ENCODE measurements around the gene HCN4. TPM values are rescaled to one million over a fixed set of nuclear protein-coding genes. Genes with fewer than 3 reads are reported as not detected.

Gene HCN4
- total RNA-seq, 2 donors from 2014 or later = not detected

- no peaks in the 10 kb centered on the region for H3K9me3 ChIP-seq
- ATAC-seq (ENCODE audit: insufficient number of reproducible peaks, low FRiP score, low read depth) (no peak), DNase-seq (ENCODE audit: low spot score) (no peak)
- H3K4me3 ChIP-seq = no peak overlapping the region
- H3K27me3 ChIP-seq (replicated peaks; ENCODE audit: insufficient read depth) = no peaks in the 10 kb centered on the region
- TF ChIP-seq, protein P1, sequence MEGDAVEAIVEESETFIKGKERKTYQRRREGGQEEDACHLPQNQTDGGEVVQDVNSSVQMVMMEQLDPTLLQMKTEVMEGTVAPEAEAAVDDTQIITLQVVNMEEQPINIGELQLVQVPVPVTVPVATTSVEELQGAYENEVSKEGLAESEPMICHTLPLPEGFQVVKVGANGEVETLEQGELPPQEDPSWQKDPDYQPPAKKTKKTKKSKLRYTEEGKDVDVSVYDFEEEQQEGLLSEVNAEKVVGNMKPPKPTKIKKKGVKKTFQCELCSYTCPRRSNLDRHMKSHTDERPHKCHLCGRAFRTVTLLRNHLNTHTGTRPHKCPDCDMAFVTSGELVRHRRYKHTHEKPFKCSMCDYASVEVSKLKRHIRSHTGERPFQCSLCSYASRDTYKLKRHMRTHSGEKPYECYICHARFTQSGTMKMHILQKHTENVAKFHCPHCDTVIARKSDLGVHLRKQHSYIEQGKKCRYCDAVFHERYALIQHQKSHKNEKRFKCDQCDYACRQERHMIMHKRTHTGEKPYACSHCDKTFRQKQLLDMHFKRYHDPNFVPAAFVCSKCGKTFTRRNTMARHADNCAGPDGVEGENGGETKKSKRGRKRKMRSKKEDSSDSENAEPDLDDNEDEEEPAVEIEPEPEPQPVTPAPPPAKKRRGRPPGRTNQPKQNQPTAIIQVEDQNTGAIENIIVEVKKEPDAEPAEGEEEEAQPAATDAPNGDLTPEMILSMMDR (IDR thresholded peaks at IDR 0.05) = no peak
- no peaks in the 10 kb centered on the region for H3K36me3 ChIP-seq
- H3K27ac ChIP-seq = no peak overlapping the region
- no peaks in the 10 kb centered on the region for H3K4me1 ChIP-seq (ENCODE audit: control insufficient read depth in 1 of 2, low read depth in 2 of 2)
Observed at GRCh38 chr15:73335471-73335870, 33.3 kb downstream of the HCN4 start.

GRCh38 chr15:73335026-73335425 is 33.7 kb downstream of the HCN4 start:
- H3K36me3 ChIP-seq = no peaks in the 10 kb centered on the region
- DNase-seq (ENCODE audit: low spot score) (no peak), ATAC-seq (ENCODE audit: insufficient number of reproducible peaks, low FRiP score, low read depth) (no peak)
- H3K27me3 ChIP-seq (replicated peaks; ENCODE audit: insufficient read depth) = no peaks in the 10 kb centered on the region
- H3K4me1 ChIP-seq (ENCODE audit: control insufficient read depth in 1 of 2, low read depth in 2 of 2) = no peaks in the 10 kb centered on the region
- no peak overlapping the region for H3K27ac ChIP-seq
- TF ChIP-seq, protein P1 (IDR thresholded peaks at IDR 0.05) = no peak
- H3K4me3 ChIP-seq = no peak overlapping the region
- H3K9me3 ChIP-seq = no peaks in the 10 kb centered on the region

- Histone ChIP-seq H3K9me3 (no peaks in the 10 kb centered on the region), H3K27me3 (replicated peaks; ENCODE audit: insufficient read depth) (no peaks in the 10 kb centered on the region), H3K27ac (no peak overlapping the region), H3K4me3 (no peak overlapping the region), H3K36me3 (no peaks in the 10 kb centered on the region), H3K4me1 (ENCODE audit: control insufficient read depth in 1 of 2, low read depth in 2 of 2) (no peaks in the 10 kb centered on the region)
- no peak for DNase-seq (ENCODE audit: low spot score)
- ATAC-seq (ENCODE audit: insufficient number of reproducible peaks, low FRiP score, low read depth) = no peak
- TF ChIP-seq, protein P1 (IDR thresholded peaks at IDR 0.05) = no peak
Observed at GRCh38 chr15:73334086-73334485, 34.7 kb downstream of the HCN4 start.

GRCh38 chr15:73333001-73333400 is 35.8 kb downstream of the HCN4 start:
- Histone ChIP-seq H3K9me3 (no peaks in the 10 kb centered on the region), H3K27me3 (replicated peaks; ENCODE audit: insufficient read depth) (no peaks in the 10 kb centered on the region), H3K4me1 (ENCODE audit: control insufficient read depth in 1 of 2, low read depth in 2 of 2) (no peaks in the 10 kb centered on the region), H3K36me3 (no peaks in the 10 kb centered on the region), H3K4me3 (no peak overlapping the region), H3K27ac (no peak overlapping the region)
- no peak for ATAC-seq (ENCODE audit: insufficient number of reproducible peaks, low FRiP score, low read depth)
- no peak for DNase-seq (ENCODE audit: low spot score)
- TF ChIP-seq, protein P1 (IDR thresholded peaks at IDR 0.05) = no peak

- no peaks in the 10 kb centered on the region for H3K27me3 ChIP-seq (replicated peaks; ENCODE audit: insufficient read depth)
- no peak overlapping the region for H3K4me3 ChIP-seq
- no peaks in the 10 kb centered on the region for H3K4me1 ChIP-seq (ENCODE audit: control insufficient read depth in 1 of 2, low read depth in 2 of 2)
- DNase-seq (ENCODE audit: low spot score) = no peak
- H3K36me3 ChIP-seq = no peaks in the 10 kb centered on the region
- TF ChIP-seq, protein P1 (IDR thresholded peaks at IDR 0.05) = no peak
- no peaks in the 10 kb centered on the region for H3K9me3 ChIP-seq
- ATAC-seq (ENCODE audit: insufficient number of reproducible peaks, low FRiP score, low read depth) = no peak
- H3K27ac ChIP-seq = no peak overlapping the region
Observed at GRCh38 chr15:73331991-73332925, 36.5 kb downstream of the HCN4 start.
